CD4-positive, alpha-beta T cell treated with Interleukin-6 at 100 ng/mL for 8 hours (primary cell): ENCODE results near the gene SLIT3.

Experiments used
- DNase-seq: peaks from one replicate; pipeline ENCODE4 v3.0.0-alpha.2; 2020; ENCODE audit warnings: mixed read lengths, low spot score

SLIT3 gene

GRCh38 chr5:169029661-169030274 lies 271.2 kb downstream of the SLIT3 start:
- DNase-seq, result no peak

DNA sequence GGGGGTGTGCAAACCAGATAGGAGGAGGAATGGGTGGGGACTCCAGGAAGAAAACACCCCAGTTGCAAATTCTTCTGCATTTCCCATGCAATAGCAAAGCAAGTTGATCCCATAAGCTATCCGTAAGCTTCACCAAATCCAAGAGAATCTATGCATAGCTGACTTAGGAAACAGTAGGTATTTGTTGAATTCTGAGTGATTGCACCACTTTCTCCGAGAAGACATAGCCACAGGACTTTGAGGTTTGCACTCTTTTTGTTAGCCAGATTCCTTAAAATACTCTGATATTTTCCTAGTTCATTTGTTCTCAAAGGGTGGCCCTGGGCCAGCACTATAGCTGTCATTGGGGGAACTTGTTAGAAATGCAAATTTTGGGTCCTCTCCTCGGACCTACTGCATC lies 271.9 kb downstream of the SLIT3 start:
- DNase-seq, result no peak

- no peak for DNase-seq
Observed at GRCh38 chr5:169027501-169028061, 273.4 kb downstream of the SLIT3 start.

DNA sequence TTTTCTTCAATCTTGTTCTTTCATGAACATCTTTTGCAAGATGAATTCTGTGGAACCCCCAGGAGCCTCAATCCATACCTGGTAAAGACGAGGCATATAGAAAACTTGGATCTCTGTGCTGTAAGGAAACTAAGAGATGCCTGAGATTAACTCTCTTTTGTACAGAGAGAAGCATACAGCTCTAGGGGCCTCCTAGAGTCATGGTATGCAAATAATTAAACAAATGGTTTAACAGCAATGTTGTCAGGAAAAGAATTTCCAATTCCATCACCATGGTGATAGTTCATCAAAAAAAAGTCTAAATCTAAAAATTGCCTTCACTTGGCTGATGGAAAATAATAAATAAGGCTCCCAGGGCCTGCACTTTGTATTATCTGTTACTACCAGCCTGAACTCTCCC lies 275.4 kb downstream of the SLIT3 start:
- DNase-seq, result no peak

- DNase-seq, result no peak
Observed at GRCh38 chr5:169024421-169024820, 276.5 kb downstream of the SLIT3 start.

DNA sequence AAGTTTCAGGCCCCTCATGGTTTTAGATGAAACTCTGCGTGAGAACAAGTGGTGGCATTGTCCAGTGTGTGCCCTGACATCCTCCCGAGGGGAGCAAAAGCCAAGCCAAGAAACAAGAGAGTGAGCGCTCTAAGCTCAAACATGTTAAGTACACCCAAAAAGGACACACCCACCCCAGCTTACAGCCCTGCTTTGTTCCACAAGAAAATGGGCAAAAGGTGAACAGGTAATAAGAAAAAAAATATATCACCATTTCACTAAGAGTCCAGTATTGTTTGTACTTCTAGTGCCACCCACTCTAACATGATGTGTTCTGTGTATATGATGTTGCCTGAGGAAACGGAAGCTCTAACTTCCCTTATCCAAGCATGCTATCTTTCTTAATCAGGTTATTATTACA lies 278.2 kb downstream of the SLIT3 start:
- no peak for DNase-seq

- DNase-seq, result no peak
Observed at GRCh38 chr5:169020102-169020501, 280.8 kb downstream of the SLIT3 start.

DNA sequence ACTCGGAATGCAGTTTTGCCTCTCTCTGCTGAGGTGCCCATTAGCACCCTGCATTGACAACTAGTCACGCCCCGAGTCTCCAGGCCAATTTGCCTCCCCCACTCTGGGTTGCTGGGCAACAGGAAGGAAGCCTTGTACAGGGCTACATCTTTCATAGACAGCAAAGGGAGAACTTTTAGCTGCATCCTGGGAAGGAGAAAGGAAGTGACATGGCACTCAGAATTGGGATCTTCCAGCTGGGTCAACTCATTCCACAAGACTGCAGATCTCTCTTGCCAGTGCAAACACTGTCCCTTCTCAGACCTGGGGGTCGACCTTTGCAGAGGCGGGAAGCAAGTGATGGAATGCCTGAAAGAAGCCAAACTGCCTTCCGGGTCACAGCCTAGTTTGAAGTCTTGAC lies 282.0 kb downstream of the SLIT3 start:
- no peak for DNase-seq

- DNase-seq, result no peak
Observed at GRCh38 chr5:169015991-169016390, 284.9 kb downstream of the SLIT3 start.

DNA sequence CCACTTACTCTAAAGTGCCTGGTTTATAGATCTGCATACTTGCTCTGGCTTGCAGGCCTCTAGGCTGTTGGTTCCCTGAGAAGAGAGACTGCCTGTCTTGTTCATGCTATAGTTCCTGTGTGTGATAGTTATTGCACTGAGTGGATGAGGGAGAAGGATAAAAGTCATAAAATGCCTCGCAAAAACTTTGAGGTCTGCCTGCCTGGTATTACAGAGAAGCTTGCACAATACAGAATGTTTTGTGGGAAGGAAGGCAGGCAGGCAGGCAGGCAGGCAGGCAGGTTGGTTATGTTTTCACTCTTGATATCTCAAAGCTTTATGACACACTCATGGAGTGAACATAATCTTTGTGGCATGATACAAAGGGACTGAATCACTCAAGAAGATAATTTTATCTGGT lies 287.1 kb downstream of the SLIT3 start:
- no peak for DNase-seq

DNA sequence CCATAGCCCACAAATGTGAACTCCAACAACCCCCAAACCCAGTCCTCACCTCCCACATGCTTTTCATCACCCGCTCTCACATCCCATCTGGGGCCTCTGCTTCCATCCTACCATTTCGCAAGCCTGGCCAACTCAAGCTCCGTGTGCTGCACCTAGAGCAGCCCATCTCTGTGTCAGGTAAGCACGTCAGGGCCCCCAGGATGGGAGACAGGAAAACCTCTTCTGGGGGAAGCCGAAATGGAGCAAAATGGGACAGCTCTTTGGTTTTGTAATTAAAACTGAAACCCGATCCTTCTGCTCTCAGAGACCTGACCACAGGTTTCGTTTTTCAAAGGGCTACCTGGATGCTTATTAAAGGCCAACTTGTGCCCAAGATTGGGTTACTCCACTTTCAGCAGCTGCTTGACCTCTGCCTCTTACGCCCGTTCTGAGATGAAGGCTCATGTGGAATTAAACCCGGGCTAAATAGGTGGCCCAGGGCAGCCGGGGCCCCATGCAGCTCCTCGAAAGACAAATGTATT lies 287.7 kb downstream of the SLIT3 start:
- no peak for DNase-seq

DNA sequence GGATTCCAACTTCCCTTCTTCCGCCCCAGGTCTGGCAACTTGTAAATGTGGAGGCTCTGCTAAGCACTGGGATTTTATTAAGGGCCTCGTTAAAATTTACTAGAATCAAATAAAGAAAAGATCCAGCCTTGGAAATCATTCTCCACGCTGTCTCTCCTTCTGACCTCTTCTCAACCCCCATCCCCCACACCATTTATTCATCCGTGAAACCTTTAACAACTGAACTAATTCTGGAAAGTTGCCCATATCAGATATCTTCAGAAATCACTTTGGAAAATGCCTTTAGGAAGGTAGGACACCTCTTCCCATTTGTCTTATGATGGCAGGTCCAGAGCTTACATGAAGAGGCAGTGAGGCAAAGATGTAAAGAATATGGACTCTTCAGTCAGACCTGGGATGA lies 288.5 kb downstream of the SLIT3 start:
- no peak for DNase-seq

GRCh38 chr5:169011451-169011850 lies 289.5 kb downstream of the SLIT3 start:
- no peak for DNase-seq

GRCh38 chr5:169011009-169011408 lies 289.9 kb downstream of the SLIT3 start:
- no peak for DNase-seq

- DNase-seq, result no peak
Observed at GRCh38 chr5:169009123-169009522, 291.8 kb downstream of the SLIT3 start.

DNA sequence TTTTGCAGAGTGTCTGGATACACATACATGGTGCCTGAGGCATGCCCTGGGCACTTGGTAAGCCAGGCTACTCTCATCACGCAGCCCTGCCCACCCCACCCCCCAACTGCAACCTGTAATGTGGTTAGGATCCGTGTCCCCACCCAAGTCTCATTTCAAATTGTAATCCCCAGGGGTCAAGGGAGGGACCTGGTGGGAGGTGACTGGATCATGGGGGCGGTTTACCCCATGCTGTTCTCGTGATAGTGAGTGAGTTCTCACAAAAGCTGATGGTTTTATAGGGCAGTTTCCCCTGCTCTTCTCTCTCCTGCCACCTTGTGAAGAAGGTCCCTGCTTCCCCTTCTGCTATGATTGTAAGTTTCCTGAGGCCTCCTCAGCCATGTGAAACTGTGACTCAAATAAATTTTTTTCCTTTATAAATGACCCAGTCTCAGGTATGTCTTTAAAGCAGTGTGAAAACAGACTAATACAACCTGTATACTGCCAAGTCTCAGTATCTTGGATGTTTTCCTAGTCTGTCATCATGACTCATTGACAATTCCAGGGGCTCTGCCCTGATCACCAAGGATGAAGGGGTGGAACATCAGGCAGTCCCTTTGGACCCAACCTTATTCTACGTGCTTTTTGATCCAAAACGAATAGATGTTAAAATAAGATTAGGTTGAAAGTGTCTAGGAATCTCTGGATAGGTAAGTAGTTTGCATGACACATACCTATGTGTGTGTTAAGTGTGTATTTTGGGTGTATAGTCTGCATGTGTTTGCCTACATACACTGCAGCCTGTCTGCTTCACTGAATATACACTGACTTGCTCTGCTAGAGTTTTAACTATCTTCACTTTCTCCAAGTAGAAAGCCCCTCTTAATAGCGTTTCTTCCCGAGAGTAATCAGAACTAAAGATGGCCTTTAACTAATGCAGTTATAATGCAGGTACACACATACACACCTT lies 293.8 kb downstream of the SLIT3 start:
- no peak for DNase-seq

DNA sequence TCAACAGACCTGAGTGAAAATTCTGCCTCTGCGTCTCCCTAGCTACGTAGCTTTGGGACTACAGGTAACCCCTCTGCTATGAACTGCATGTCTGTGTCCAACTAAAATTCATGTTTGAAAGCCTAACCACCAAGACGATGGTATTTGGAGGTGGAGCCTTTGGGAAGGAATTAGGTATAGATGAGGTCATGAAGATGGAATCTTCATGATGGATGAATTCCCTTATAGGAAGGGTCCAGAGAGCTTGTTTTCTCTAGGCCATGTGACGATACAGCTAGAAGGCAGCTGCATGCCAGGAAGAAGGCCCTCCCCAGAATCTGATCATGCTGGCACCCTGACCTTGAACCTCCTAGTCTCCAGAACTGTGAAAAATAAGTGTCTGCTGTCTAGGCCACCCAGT lies 296.4 kb downstream of the SLIT3 start:
- no peak for DNase-seq

DNA sequence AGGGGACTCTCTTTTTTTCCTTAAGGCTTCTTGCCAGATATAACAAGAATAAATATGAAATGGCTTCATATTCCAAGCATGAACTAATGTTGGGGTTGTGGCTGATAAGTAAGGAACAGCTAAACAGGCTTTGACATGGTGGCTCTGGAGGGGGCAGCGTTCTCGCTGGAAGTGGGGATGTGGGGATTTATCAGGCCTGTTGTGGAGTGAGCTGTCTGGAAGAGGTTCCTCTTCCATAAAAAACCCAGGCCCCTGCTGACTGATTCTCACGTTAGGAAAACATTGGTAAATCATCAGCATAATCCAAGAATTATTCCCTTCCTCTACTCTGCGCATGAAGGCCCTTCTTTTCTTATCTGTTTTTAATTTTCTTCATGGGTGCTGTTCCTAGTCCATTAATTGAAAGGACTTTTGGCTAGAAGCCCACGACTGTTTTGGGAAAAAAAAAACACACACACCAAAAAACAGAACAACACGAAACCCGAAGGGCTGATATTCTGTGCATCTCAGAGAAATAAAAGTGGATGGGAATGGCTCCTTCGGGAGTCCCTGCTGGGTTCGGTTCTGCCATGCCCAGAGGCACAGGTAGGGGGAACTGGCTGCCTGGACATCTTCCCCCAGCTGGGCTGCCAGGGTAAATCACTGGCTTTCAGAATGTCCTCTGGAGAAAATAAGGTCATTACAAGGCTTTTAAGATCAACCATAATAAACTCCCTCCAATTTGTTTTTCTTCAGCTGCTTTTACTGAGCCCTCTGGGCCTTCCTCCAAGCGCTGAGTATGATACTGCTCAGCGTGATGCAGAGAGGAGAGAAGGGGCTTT lies 297.0 kb downstream of the SLIT3 start:
- no peak for DNase-seq

GRCh38 chr5:169002953-169003555 lies 297.9 kb downstream of the SLIT3 start:
- DNase-seq, result no peak

- DNase-seq, result no peak
Observed at GRCh38 chr5:169001394-169001793, 299.5 kb downstream of the SLIT3 start.

DNA sequence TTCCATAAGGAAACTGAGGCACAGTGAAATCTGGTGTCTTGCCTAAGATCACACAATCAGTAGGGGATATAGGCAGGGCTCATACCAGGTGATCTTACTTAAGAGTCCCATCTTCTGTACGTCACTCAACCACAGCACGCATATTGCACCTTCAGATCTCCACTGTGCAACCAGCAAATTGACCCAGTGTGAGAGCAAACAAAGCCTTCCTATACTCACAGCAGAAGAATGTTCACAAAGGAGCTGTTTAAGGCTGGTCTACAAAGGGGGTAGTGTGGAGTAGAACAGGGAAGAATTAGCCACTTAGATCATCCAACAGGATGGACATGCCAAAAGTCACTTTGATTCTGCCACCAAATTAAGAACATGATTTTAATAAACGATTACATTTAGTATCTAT lies 305.9 kb downstream of the SLIT3 start:
- no peak for DNase-seq

DNA sequence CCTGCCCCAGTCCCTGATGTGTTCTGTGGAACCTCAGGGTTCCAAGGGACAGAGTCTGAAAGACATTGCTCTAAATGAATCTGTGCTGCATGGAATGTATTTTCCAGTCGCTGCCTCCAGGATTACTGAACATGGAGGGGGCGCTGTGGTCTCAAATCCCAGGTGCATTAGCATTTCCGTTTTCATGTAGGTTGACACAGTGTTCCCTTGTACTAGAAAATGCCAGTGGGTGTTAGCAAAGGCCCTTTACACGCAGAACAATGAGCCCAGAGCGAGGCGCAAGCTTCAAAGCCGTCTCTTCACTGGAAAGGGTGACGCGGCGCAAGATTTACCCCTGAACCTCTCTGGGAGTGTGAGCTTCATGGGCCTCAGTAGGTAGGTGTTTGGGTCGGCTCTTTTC lies 308.3 kb downstream of the SLIT3 start:
- no peak for DNase-seq
